Measurements from ENCODE around the gene IER3.

- TF ChIP-seq CTCF (IDR thresholded peaks at IDR 0.05) (no peak), FOXJ3 (CRISPR knock-in tag; IDR thresholded peaks at IDR 0.05; ENCODE audit: borderline replicate concordance) (no peak), USF2 (CRISPR knock-in tag; IDR thresholded peaks at IDR 0.05) (no peak), MYBL2 (CRISPR knock-in tag; IDR thresholded peaks at IDR 0.05) (no peak)
Observed at GRCh38 chr6:30782425-30783014, 38.2 kb upstream of the IER3 start.

Measured in WTC11 (cell line).